ENCODE results near the gene LIMS2.

GRCh38 chr2:127614246-127614645 is 61.1 kb downstream of the LIMS2 start:
- TF ChIP-seq GATA2 (IDR thresholded peaks at IDR 0.05; ENCODE audit: low read depth, low read length) (no peak), GATA3 (IDR thresholded peaks at IDR 0.05; ENCODE audit: low read depth, low read length) (no peak)

Data from SH-SY5Y (cell line).